Medulla oblongata (tissue), 1 donor: ENCODE measurements around the gene UMODL1.

Source experiments
- DNase-seq: peaks from one replicate; pipeline ENCODE4 v3.0.0-alpha.2; 2015; ENCODE audit errors: extremely low spot score

UMODL1 gene

GRCh38 chr21:42148097-42148496 is 77.0 kb downstream of the UMODL1 start:
- DNase-seq, result no peak

- no peak for DNase-seq
Measured at GRCh38 chr21:42148584-42148983, 77.5 kb downstream of the UMODL1 start.

- DNase-seq, result no peak
Measured at GRCh38 chr21:42149656-42150473, 78.7 kb downstream of the UMODL1 start.

GRCh38 chr21:42150474-42151085 is 79.5 kb downstream of the UMODL1 start:
- no peak for DNase-seq

- DNase-seq, result no peak
Measured at GRCh38 chr21:42151148-42151947, 80.2 kb downstream of the UMODL1 start.

GRCh38 chr21:42151948-42152220 is 80.8 kb downstream of the UMODL1 start:
- DNase-seq, result no peak

GRCh38 chr21:42153046-42153686 is 82.0 kb downstream of the UMODL1 start:
- no peak for DNase-seq

- DNase-seq, result no peak
Measured at GRCh38 chr21:42153746-42154145, 82.6 kb downstream of the UMODL1 start.

GRCh38 chr21:42154237-42155044 is 83.3 kb downstream of the UMODL1 start:
- no peak for DNase-seq

- no peak for DNase-seq
Measured at GRCh38 chr21:42155045-42155855, 84.1 kb downstream of the UMODL1 start.

GRCh38 chr21:42156690-42157605 is 85.8 kb downstream of the UMODL1 start:
- peak; percentile 97 for DNase-seq

GRCh38 chr21:42157606-42158310 is 86.6 kb downstream of the UMODL1 start:
- DNase-seq, result no peak

- DNase-seq, result no peak
Measured at GRCh38 chr21:42158846-42159245, 87.7 kb downstream of the UMODL1 start.

GRCh38 chr21:42159560-42160110 is 88.5 kb downstream of the UMODL1 start:
- no peak for DNase-seq

GRCh38 chr21:42160111-42160721 is 89.1 kb downstream of the UMODL1 start:
- no peak for DNase-seq

GRCh38 chr21:42160765-42161164 is 89.6 kb downstream of the UMODL1 start:
- DNase-seq, result no peak

GRCh38 chr21:42161401-42161955 is 90.4 kb downstream of the UMODL1 start:
- DNase-seq, result no peak
